ENCODE measurements around the gene GALNT16.

Gene GALNT16

GRCh38 chr14:69318901-69319475 is 59.0 kb downstream of the GALNT16 start:
- no peak for DNase-seq

GRCh38 chr14:69319911-69320310 is 60.0 kb downstream of the GALNT16 start:
- DNase-seq: no peak

GRCh38 chr14:69320581-69321365 is 60.8 kb downstream of the GALNT16 start:
- DNase-seq: no peak

- DNase-seq: no peak
These were observed 61.8 kb downstream of the GALNT16 start for GRCh38 chr14:69321601-69322330.

DNA sequence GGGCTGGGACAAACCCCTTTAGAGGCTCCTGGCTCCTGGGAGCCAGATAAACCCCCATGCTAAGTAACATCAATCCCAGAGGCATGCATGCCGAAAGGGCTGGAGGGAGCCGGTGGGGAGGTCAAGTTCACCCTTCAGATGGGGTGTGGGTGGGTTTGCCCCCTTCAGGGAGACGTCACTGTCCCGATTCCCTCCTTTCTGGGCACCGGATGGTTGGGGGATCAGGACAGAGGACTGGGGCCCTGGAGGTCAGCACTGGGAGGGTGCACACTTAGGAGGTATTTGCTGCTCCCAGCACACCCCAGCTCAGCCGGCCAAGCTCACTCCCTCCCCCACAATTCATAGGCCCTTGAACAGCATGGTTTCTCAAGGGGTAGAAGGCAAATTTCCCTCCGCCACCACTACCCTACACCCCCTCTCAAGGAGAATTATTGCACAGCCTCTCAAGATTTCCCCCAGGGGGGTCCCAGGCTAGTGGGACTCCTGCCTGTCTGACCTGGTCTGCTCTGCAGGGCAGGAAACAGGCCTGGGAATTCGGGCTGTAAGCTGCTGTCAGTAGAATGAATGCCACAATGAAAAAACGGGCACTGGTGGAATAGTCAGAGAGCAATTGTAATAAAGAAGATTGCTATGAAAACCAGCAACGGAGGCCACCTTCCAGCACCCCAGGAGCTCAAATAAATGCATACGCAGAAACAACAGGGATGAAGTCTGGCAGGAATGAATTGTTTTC is 63.5 kb downstream of the GALNT16 start:
- no peak for DNase-seq

DNA sequence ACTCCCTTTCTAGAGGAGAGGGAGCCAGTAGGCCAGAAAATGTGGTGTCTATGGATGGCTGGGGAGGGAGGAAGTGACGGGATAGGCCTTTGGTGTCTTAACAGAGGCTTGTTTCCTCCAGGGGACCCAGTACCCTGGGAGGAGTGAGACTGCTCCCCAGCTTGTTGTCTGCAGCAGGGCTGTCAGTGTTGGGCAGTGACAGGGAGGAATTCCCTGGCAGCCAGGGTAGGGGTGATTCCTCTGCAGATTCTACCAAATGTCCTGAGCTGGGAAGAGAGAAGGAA is 64.0 kb downstream of the GALNT16 start:
- no peak for DNase-seq

DNA sequence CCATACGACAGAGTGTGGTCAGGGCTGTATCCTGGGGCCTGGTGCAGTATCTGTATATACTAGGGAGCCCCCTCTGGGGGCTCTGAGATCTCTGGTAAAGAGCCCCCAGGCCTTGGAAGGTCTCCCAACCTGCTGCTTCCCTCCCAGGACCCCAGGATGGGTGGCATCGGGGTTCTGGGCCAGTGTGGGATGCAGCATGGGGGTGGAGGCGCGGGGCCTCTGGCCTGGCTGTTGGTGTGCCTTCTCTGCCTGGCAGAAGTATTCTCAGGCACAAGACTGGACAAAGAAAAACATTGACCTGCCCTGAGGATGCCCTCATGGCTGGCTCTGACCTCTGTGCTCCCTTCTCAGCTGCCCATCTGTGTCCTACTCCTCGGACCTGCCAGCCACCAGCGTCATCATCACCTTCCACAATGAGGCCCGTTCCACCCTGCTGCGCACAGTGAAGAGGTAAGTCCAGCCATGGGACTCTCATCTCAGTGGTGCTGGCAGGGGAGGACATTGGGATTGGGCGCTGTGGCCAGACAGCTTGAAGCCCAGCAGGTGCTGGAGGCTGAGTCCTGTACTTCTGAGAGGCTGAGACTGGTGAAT is 64.5 kb downstream of the GALNT16 start:
- DNase-seq: no peak

DNA sequence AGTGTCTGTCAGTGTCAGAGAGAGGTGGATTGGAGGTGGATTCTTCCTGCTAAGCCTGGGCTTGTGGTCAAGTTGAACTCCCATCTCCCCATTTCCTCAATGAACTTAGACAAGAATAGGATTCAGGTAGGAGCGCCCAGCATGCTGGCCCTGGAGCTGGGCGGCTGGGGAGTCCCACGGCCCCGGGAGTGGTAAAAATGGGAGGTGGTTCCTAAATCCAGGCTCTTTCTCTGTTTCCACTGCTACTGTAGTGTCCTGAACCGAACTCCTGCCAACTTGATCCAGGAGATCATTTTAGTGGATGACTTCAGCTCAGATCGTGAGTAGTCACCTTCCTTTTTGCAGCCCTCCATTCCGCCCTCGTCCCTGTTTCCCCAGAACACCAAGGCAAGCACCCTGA is 65.1 kb downstream of the GALNT16 start:
- no peak for DNase-seq

GRCh38 chr14:69325646-69326265 is 65.8 kb downstream of the GALNT16 start:
- DNase-seq: no peak

DNA sequence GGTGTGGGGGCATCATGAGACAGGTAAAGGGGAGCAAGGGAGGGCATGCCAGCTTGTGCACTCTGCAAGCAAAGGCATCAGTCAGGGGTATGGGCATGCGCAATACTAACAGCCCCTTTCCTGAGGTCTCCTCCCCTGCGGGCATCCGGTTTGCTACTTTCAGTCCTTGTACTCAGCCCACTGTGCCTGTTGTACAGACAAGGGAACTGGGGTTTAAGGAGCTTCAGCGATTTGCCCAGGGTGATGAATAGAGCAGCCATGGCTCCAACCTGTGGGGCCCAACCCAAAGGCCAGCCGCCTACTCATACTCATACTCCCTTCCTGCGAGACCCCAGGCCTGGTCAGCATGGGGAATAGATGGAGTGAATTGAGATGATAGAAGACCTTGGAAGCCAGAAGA is 66.7 kb downstream of the GALNT16 start:
- no peak for DNase-seq

GRCh38 chr14:69327507-69327906 is 67.5 kb downstream of the GALNT16 start:
- DNase-seq: no peak

DNA sequence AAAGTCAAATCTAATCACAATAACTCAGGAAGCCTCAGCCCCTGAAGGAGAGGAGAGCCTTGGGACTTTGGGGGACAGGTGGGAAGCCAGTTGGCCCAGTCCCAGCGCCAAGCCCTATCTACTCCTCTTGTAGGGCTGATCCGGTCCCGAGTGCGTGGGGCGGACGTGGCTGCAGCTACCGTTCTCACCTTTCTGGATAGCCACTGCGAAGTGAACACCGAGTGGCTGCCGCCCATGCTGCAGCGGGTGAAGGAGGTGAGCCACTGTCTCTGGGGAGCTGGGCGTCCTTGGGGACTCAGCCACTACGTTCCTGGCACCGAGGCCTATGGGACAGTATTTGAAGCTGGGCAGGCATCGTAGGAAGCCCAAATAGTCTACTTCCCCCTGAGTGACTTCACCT is 68.4 kb downstream of the GALNT16 start:
- no peak for DNase-seq

GRCh38 chr14:69328765-69329164 is 68.8 kb downstream of the GALNT16 start:
- DNase-seq: peak; percentile 27

- no peak for DNase-seq
These were observed 71.2 kb downstream of the GALNT16 start for GRCh38 chr14:69331206-69331605.

DNA sequence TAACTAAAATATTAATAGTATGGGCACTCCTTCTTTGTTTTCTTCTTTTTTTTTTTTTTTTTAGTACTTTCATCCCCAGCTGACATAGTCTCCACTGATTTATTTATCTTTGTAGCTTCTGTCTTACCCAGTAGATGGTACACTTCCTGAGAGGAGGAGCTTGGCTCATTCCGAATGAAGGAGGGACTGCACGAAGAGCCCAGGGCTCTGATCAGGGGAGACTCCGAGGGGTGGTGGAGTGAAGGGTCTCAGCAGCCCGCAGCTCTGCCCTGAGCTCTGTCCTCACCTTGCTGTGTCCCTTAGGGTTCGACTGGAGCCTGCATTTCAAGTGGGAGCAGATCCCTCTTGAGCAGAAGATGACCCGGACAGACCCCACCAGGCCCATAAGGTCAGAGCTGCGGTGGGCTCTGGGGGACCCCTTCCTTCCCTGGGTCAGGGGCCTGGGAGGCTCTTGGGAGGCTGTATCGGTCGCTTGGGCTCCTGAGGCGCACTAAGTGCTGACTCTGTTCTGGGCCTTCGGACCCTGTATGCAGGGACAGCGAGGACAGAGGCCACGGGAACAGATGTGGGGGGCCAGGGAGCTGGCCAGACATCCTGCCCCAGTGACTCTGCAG is 72.9 kb downstream of the GALNT16 start:
- DNase-seq: no peak

- no peak for DNase-seq
These were observed 73.9 kb downstream of the GALNT16 start for GRCh38 chr14:69333791-69334337.

GRCh38 chr14:69334576-69334975 is 74.6 kb downstream of the GALNT16 start:
- DNase-seq: no peak

GRCh38 chr14:69335371-69335771 is 75.4 kb downstream of the GALNT16 start:
- DNase-seq: no peak

DNA sequence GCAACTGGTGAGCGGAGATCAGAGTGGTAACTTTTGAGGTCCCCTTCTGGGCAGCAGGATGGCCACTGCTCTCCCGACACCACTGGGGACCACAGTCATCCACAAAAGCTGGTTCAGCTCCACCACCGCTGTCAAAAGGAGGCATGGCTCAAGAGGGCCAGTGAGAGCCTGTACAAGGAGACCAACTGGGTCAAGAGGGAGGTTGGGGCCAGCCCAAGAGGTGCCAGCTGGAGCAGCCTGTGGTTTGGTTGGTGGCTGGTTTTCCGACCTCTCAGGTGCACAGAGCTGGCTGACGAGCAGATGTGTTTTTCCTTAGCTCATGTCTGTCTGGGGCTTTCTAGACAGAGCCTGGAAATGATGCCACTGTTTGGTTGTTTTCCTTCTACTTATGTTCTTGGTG is 78.0 kb downstream of the GALNT16 start:
- no peak for DNase-seq

GRCh38 chr14:69339426-69339825 is 79.5 kb downstream of the GALNT16 start:
- no peak for DNase-seq

DNA sequence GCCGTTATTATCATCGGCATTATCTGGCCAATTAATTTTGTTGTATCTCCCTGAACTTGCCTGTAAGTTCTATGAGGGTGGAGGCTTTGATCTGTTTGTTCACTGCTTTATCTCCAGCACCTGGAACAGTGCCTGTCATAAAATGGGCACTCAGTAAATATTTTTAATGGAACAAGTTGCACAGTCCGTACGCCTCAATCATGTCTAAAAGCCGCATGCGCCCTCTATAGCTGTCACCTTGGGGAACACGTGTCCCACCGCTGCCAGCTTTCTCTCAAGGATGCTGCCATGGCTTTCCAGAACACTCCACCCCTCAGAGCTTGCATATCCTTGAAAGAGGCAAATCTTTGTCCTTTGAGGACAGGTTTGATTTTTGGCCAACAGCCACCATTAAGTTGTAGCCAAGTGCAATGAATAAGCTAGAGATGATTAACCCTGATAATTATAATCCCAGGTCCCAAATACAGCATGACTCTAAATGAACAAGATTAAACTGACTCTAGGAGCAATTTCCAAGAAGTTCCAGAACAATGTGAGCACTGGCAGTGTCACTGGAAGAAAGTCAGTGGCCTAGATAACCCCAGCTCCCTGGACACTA is 83.1 kb downstream of the GALNT16 start:
- no peak for DNase-seq

- no peak for DNase-seq
These were observed 84.2 kb downstream of the GALNT16 start for GRCh38 chr14:69344171-69344570.
